HCT116 (cell line): ENCODE data around the gene GOLGA5.

Source experiments
- ATF3 ChIP-seq: IDR thresholded peaks from 2 replicates; pipeline ENCODE4 v1.6.1; 2012
- CTCF ChIP-seq, 3 experiments: fragments of 200-600 bp in 1 of 3; sonication (generic) in 1 of 3; IDR thresholded peaks in 2 of 3; conservative IDR thresholded peaks in 1 of 3; 2 replicates each; pipeline ENCODE4 v1.5.1; 2012 to 2017; ENCODE audit warnings: low read depth in 2 of 3, low read length in 2 of 3, antibody characterized with exemption in 1 of 3, borderline replicate concordance in 1 of 3, control low read depth in 1 of 3, mild to moderate bottlenecking in 1 of 3, mixed read lengths in 1 of 3, mixed run types in 1 of 3, moderate library complexity in 1 of 3; ENCODE audit not compliant: insufficient read depth in 1 of 3
- FOSL1 ChIP-seq: IDR thresholded peaks from 2 replicates; pipeline ENCODE4 v1.6.1; 2012; ENCODE audit warnings: low read depth
- MAX ChIP-seq: IDR thresholded peaks from 2 replicates; pipeline ENCODE4 v1.6.1; 2012
- SIN3A ChIP-seq: IDR thresholded peaks from 2 replicates; pipeline ENCODE4 v1.6.1; 2012; ENCODE audit warnings: low read depth
- TCF7L2 ChIP-seq: IDR thresholded peaks from 2 replicates; pipeline ENCODE4 v1.7.0; 2011; ENCODE audit warnings: borderline replicate concordance, inconsistent platforms; ENCODE audit not compliant: insufficient read depth, insufficient read length; ENCODE audit errors: extremely low read depth

DNA sequence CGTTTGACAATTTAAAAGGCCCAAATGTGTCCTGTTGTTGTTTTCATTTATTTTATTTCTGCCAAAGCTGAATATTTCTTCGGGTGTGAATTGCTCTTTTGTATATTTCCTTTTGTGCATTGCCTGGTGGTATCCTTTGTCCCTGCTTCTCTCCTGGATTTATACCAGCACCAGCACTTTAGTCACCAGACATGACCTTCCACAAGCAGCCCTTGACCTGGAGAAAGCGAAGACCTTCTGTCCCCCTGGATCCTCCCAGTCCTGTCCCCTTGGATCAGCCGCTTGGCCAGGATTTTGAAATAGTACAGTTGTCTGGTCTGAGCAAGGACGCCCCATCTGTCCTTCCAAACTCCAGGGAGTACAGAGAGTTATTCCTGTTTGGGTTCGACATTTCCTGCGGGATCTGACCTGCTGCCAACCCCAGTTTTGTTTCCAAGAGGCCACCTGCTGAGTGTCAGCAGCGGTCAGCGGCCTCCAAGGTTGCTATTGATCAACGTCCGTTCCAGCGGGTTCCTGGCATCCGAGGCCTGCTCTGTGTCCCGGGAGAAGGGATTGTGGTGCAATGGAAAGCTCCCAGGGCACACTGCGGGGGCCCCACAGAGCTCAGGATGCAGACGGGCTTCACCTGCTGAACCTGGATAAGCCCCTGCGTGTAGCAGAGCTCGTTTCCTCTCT lies 83.8 kb downstream of the GOLGA5 start:
- TF ChIP-seq TCF7L2 (no peak), ATF3 (no peak), MAX (no peak), CTCF (IDR thresholded peaks at IDR 0.05 in 2 of 3, conservative IDR thresholded peaks at IDR 0.05 in 1 of 3; ENCODE audit: borderline replicate concordance in 1 of 3, insufficient read depth in 1 of 3, low read depth in 2 of 3, low read length in 2 of 3) (no peak), SIN3A (no peak), FOSL1 (no peak)
